AML-193 (cell line): ENCODE measurements around the gene TAF11L6.
"Not testable (repeated sequence)": the region's sequence is repeated elsewhere in the genome, so short reads cannot be mapped to it uniquely, and the experiment has no call there.

Experiments
- DNase-seq, 2 experiments: peaks; one replicate each; lab custom pipeline; 2025; lab: John Stamatoyannopoulos, UW

Gene TAF11L6

DNA sequence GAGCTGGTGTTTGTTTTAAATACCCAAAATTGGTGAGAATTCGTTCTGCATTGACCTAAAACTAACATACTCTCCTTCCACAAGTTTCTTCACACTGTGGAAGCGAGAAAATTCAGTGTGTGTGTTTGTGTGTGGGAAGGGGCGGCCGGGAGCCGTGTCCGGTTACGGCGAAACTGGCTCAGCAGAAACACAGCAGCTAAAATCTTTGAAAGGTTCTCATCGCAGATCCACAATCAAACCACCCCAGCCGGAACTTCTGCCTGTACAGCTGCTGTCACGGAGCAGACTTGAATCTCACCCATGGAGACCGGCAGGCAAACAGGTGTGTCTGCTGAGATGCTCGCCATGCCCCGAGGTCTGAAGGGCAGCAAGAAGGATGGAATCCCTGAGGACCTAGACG is at the start of gene TAF11L6:
TAF11L6 (plus strand) TSS at position 301 of the 400 bp plus-strand sequence.
- DNase-seq = not testable (repeated sequence)

DNA sequence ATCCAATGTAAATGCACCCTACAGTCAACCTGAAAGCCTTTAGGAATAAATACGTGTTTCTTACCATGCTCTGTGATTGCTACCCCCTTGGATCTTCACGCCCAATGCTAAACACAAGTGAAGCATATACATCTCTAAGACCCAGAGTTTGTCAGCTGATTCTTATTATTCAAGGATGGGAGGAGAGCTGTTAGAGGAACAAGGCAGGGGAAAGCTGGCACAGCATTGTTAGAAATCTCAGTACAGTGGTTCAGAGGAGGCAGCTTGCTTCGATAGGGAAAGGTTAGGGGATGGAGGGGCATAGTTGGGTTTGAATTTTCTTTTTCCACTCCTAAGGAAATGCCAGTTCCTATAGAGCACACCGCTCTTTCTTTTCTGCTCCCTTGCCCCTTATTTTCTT is 47.1 kb upstream of the TAF11L6 start:
- no peak for DNase-seq

DNA sequence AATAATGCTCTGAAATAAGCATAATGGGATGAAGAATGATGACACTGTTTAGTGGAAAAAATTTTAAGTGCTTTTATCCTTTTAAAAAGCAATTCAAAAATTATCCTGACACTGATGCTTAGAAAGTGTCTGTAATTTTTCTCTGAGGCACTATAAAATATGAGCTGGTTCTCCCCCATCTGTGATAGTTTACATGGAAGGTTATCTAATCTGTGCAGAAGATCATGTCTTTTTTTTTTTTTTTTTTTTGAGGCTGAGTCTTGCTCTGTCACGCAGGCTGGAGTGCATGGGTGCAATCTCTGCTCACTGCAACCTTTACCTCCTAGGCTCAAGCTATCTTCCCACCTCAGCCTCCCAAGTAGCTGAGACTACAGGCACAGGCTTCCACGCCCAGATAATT is 45.7 kb upstream of the TAF11L6 start:
- no peak for DNase-seq

DNA sequence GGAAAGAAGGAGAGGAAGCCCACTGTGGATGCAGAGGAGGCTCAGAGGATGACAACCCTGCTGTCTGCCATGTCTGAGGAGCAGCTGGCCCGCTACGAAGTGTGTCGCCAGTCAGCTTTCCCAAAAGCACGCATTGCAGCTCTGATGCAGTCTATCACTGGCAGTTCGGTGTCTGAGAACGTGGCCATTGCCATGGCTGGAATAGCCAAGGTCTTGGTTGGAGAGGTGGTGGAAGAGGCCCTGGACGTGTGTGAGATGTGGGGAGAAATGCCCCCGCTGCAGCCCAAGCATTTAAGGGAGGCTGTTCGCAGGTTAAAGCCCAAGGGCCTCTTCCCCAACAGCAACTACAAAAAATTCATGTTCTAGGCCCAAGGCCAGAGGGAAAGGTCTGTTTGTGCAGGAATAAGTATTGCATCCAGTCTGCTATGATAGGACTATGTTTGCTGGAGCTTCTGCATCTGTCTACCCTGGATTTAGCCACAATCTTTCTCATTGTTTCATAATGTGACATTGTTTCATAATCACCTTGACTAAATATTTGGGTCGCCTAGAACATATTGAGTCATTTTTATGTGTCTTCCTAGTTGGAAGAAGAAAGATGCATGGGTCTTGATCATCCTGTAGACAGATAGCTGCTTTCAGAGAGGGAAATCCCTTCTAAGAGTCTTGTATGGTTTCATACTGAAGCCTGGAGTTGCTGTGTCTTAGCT is 41.9 kb upstream of the TAF11L6 start:
- DNase-seq = not testable (repeated sequence)

DNA sequence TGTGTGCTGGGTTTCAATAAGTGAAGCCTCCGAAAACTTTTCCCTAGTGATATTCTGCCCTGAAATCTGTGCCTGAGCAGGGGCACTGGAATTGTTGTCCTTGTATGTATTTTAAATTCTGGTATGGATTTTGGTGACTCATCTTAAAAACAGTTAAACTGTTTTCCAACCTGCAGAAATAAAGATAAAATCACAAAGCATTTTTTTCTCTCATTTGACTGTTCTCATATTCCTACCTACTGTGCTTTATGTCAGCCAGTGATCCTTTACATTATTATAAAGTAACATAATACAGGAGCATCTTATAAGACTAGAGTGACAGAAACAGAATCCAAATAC is 41.3 kb upstream of the TAF11L6 start:
- DNase-seq = no peak

- not testable (repeated sequence) for DNase-seq
Measured at GRCh38 chr5:17491257-17491656, 37.2 kb upstream of the TAF11L6 start.

DNA sequence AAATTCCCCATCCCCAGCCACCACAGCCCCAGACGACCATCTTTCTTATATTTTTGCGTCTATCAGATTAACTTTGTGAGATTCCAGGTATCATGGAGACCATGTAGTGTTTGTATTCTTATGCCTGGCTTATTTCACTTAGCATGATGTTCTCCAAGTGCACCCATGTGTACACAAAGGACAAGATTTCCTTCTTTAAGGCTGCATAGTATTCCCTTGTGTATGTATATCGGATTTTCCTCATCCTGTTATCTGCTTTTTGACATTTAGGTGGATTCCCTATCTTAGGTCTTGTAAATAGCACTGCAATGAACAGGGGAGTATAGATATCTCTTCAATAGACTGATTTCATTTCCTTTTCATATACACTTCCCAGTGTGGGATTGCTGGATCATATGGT is 35.7 kb upstream of the TAF11L6 start:
- no peak for DNase-seq

DNA sequence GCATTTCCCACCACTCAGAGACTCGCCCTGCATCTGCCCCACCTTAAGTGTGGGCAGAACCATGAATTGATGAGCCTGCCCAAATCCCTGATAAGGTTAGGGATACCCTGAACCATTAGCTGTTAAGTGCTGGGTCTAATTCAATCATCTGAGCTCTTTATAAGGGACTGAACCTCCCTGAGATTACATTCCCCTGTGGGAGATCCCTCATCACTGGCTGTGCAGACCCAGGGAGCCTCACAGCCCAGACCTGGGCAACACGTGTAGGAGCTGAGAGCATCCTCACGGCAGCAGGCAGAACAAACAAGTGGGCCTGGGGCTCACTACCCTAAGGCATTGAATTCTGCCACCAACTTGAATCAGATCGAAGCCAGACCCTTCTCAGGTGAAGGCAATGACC is 31.0 kb upstream of the TAF11L6 start:
- DNase-seq = no peak

DNA sequence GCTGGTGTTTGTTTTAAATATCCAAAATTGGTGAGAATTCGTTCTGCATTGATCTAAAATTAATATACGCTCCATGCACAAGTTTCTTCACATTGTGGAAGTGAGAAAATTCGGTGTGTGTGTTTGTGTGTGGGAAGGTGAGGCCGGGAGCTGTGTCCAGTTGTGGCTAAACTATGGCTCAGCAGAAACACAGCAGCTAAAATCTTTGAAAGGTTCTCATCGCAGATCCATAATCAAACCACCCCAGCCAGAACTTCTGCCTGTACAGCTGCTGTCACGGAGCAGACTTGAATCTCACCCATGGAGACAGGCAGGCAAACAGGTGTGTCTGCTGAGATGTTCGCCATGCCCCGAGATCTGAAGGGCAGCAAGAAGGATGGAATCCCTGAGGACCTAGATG is 30.5 kb upstream of the TAF11L6 start, which contains the start of gene TAF11L2:
TAF11L2 (plus strand) TSS at position 301 of the 400 bp plus-strand sequence.
- DNase-seq = not testable (repeated sequence)

DNA sequence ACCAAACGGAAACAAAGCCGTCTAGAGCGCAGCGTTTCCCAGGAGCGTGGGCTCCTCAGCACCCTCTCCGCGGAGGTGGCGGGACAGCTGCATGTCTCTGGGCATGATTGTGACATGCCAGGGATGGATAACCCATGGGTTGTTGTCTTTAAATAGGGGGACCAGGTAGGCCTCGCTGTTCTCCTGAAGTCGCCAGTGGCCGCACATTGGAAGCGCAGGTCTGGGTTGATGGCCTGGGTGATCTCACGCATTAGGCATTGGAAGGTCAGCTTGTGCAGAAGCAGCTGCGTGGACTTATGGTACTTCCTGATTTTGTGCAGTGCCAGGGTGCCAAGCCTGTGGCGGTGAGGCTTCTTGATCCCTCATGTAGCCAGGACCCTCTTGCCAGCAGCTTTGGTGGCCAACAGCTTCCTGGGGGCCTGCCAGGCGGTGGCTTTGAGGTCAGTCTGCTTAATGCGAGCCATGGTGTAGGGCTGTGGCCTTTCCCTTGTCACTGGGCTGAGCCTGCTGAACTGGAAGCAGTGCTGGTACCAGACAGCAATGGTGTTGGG is 16.6 kb upstream of the TAF11L6 start:
- DNase-seq = no peak

GRCh38 chr5:17517526-17517925 is 10.9 kb upstream of the TAF11L6 start:
- DNase-seq = not testable (repeated sequence)

GRCh38 chr5:17518067-17518466 is 10.4 kb upstream of the TAF11L6 start, which contains the start of gene TAF11L3:
TAF11L3 (plus strand) TSS chr5:17518367.
- not testable (repeated sequence) for DNase-seq

- not testable (repeated sequence) for DNase-seq
Measured at GRCh38 chr5:17519508-17519907, 9.0 kb upstream of the TAF11L6 start.

DNA sequence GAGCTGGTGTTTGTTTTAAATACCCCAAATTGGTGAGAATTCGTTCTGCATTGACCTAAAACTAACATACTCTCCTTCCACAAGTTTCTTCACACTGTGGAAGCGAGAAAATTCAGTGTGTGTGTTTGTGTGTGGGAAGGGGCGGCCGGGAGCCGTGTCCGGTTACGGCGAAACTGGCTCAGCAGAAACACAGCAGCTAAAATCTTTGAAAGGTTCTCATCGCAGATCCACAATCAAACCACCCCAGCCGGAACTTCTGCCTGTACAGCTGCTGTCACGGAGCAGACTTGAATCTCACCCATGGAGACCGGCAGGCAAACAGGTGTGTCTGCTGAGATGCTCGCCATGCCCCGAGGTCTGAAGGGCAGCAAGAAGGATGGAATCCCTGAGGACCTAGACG is 7.0 kb upstream of the TAF11L6 start, which contains the start of gene TAF11L4:
TAF11L4 (plus strand) TSS at position 301 of the 400 bp plus-strand sequence.
- DNase-seq = not testable (repeated sequence)

GRCh38 chr5:17524935-17525334 is 3.5 kb upstream of the TAF11L6 start, which contains the start of gene TAF11L5:
TAF11L5 (plus strand) TSS chr5:17525235.
- DNase-seq = not testable (repeated sequence)

GRCh38 chr5:17526504-17526903 is 2.0 kb upstream of the TAF11L6 start:
- DNase-seq = not testable (repeated sequence)
